Neutrophil (primary cell): ENCODE results near the gene PDGFC.

Experiments
- H3K27ac ChIP-seq: fragments of 200-600 bp; sonication (generic); 2 replicates; pipeline ENCODE4 v1.5.1; 2016; ENCODE audit warnings: mild to moderate bottlenecking, moderate library complexity
- H3K27me3 ChIP-seq: fragments of 200-600 bp; sonication (generic); 2 replicates; pipeline ENCODE4 v1.6.0; 2016; ENCODE audit warnings: mild to moderate bottlenecking
- H3K36me3 ChIP-seq: fragments of 200-600 bp; sonication (generic); 2 replicates; pipeline ENCODE4 v1.5.1; 2017
- H3K4me1 ChIP-seq, 2 experiments: fragments of 200-600 bp in 1 of 2; sonication (generic) in 1 of 2; 1 replicate in 1 of 2; 2 replicates in 1 of 2; pipeline versions ENCODE4 v1.5.1 to v1.6.1; 2013 to 2016; ENCODE audit warnings: low read depth in 1 of 2, low read length in 1 of 2, mild to moderate bottlenecking in 1 of 2, moderate library complexity in 1 of 2; ENCODE audit not compliant: control insufficient read depth in 1 of 2, insufficient read depth in 1 of 2
- H3K4me3 ChIP-seq, 2 experiments: fragments of 200-600 bp in 1 of 2; sonication (generic) in 1 of 2; 1 replicate in 1 of 2; 2 replicates in 1 of 2; pipeline ENCODE4 v1.5.1; 2013 to 2016; ENCODE audit warnings: low read depth in 1 of 2, low read length in 1 of 2, mild to moderate bottlenecking in 1 of 2, moderate library complexity in 1 of 2
- H3K9me3 ChIP-seq: fragments of 200-600 bp; sonication (generic); 2 replicates; pipeline ENCODE4 v1.5.1; 2016
- CTCF ChIP-seq: fragments of 200-600 bp; sonication (generic); IDR thresholded peaks from 2 replicates; pipeline ENCODE4 v1.5.1; 2016; ENCODE audit warnings: antibody characterized with exemption

The PDGFC gene

DNA sequence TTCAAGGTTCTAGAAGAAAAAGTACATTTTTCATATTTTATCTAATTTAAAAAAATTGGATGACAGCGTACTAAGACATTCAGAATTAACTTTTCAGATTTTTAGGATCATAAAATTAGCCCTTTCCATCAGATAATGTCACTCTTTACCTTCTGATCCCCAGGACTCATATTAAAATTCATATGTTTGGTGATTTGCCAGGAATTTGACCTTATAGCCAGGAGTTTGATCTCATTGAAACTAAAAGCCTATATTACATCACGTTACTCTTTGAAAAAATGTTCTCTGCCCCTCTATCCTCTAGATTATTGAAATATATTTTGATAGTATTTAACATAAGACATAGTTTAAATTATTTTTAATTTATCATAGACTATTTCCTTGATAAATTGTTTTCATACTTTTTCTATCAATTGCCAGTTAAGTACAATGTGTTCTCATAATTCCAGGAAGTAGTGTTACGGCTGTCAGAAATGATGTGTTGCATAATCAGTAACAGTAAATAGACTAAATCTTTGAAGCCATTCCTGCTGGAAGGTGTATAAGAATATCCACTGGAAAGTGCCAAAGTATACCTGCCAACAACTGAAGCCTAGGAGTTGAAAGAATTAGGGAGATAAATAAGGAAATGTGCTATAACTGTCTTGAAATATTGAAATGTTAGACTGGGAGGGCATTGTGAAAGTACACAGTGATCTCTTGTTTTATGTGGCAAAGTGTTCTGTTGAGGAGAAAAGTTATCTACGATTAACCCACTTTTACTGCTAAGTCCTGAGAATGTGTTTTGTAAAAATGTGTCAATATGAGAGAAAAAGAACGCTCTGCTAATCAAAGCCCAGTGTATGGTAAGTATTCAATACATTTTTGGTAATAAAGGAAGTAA lies 32.9 kb upstream of the PDGFC start:
- Histone ChIP-seq H3K4me1 (no peaks in the 10 kb centered on the region), H3K4me3 (no peak overlapping the region), H3K27me3 (no peaks in the 10 kb centered on the region), H3K36me3 (no peaks in the 10 kb centered on the region), H3K27ac (no peak overlapping the region), H3K9me3 (no peaks in the 10 kb centered on the region)
- TF ChIP-seq CTCF: no peak

DNA sequence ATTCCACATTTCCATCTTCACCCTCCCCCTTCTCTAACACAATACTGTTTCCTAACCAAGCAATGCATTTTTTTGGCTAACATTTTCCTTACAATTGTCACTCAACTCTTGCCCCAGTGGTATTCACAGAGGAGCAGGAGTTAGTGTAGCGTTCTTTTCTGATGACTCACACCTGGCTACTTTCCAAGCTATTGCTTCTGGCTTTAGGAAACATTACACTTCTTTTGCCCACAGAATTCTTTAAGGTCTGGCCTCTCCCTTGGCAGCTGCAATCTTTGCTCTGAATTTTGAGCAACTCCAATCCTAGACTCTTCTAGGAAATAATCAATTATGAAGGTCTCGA lies 27.5 kb upstream of the PDGFC start:
- no peak overlapping the region for H3K4me3 ChIP-seq
- no peak for TF ChIP-seq CTCF

DNA sequence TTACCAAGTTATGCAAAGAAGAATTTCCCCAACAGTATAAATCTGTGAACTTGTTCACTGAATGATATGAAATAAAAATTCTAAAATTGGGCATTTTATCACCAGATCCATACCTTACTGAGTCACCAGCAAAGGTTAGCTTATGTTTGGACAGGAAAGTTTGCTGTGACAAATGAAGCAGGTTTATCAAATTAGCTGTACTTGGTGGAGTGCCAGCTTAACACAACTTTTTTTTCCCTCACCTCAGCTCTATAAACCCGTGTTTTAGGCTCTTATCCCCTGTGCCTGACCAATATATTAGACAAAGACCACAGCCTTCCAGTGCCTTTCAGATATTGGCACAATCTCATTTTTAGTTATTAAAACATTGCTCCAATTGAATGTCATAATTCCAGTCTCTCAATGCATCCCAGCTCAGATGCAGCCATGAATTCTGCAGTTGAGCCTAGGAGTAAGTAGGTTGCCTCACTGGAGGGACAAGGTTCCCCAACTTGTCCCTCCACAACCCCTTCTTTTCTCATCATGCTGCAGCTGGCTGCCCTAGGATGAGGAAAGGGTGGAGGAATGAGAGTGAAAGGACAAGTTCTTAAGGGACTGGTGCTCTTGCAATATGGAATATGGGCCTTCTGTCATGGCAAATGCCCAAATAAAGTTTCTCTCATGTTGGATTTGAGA lies 27.0 kb upstream of the PDGFC start:
- Histone ChIP-seq H3K36me3 (no peaks in the 10 kb centered on the region), H3K27ac (no peak overlapping the region), H3K27me3 (no peaks in the 10 kb centered on the region), H3K4me3 (no peak overlapping the region), H3K4me1 (no peaks in the 10 kb centered on the region), H3K9me3 (no peaks in the 10 kb centered on the region)
- no peak for TF ChIP-seq CTCF

More for the DNA sequence above, 27.5 kb upstream of the PDGFC start:
- Histone ChIP-seq H3K27ac (no peak overlapping the region), H3K4me1 (no peaks in the 10 kb centered on the region), H3K27me3 (no peaks in the 10 kb centered on the region), H3K36me3 (no peaks in the 10 kb centered on the region), H3K9me3 (no peaks in the 10 kb centered on the region)

DNA sequence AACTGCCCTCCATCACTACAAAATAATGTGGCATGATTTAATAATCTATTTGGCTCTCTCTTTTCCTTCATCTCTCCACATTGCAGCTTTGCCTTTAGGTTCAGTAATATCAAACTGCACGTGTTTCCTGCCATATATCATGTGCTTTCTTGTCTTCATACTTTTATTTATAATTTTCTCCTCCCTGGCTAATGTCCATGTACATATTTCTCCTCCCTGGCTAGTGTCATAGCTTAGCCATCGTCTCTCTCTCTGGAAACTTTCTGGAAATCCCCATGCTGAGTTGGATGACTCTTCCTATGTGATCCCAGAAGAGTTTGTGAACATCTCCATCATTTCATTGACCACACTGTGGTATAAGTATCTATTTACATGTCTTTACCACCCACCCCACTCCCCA lies 21.3 kb upstream of the PDGFC start:
- Histone ChIP-seq H3K27me3 (no peaks in the 10 kb centered on the region), H3K4me3 (no peak overlapping the region), H3K36me3 (no peaks in the 10 kb centered on the region), H3K9me3 (peaks cover 6% of the 10 kb centered on the region), H3K27ac (no peak overlapping the region), H3K4me1 (no peaks in the 10 kb centered on the region)
- TF ChIP-seq CTCF: no peak

DNA sequence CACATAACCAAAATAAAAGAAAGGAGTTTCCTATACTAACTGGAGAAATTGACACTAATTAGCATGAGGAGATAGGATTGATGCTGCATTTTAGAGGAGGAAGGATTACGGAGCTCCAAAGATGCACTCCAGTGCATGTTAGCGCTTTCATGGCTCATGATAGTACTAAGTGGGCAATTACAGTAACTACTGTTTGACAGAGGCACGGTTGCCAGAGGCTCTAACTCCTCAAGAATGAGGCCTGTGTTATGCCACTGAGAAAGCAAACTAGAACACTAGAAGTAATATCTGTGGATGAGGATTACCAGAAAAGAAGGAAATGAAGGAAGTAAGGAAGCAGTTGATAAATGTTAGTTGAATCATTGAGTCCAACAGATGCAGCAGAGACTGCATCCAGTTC lies 19.6 kb upstream of the PDGFC start:
- no peak for TF ChIP-seq CTCF
- H3K9me3 ChIP-seq: peaks cover 6% of the 10 kb centered on the region
- H3K27ac ChIP-seq: no peak overlapping the region

More for the DNA sequence above, 19.6 kb upstream of the PDGFC start:
- H3K27me3 ChIP-seq: no peaks in the 10 kb centered on the region
- no peaks in the 10 kb centered on the region for H3K4me1 ChIP-seq
- H3K4me3 ChIP-seq: no peak overlapping the region
- H3K36me3 ChIP-seq: no peaks in the 10 kb centered on the region
